ENCODE measurements around the gene FTSJ3. TPM values are rescaled to one million over a fixed set of nuclear protein-coding genes. Genes with fewer than 3 reads are reported as not detected.

FTSJ3 gene
- total and polyA plus RNA-seq, 2 of the 13 experiments (the other 11 are each of a cell fraction or from before 2014, with no cell fraction given): 26.0 to 64.2 TPM

DNA sequence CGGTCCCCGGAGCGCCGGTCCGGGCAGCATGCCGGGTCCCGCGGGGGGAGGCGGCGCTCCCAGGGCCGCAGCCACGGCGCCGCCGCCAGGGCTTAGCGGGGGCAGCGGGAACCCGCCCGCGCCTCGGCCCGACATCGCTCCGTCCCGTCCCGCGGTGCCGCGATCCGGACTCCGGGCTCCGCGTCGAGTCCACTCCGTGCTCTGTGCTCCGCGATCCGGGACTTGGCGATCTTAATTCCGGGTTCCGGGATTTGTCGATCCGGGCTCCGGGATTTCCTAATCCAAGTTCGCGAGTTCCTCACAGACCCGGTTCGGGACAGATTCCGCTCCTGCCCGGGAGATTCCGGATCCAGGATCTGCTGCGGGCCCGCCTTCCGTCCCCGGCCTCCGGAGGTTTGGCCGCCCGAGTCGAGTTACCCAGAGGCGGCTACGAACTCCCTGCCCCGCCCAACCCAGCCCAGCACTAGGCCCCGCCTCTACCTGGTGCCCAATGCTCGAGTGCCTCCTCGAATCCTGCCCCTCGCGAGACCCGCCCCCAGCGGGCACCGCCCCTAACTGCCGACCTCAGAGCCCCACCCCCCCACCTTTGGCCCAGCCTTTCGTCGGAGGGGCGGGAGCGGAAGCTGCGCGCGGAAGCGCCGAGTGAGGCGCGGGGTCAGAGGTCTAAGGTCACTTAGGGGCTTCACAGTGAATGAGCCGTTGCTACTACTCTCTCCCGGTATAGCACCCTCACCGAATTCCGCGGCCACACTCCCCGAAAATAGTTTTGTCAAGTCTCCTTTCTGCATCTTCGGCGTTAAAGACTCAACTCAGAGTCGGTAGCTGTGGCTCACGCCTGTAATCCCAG, 15.3 kb upstream of the FTSJ3 start, which contains the start of gene SMARCD2 (continued):
- TF ChIP-seq SKIL (CRISPR knock-in tag; IDR thresholded peaks at IDR 0.05; ENCODE audit: borderline replicate concordance) (0 out of 2 replicates have a peak, but pooled peaks have one; percentile 38), ZSCAN30 (CRISPR knock-in tag; IDR thresholded peaks at IDR 0.05) (no peak; the same call in 1 of the 2 replicates), JUN (CRISPR knock-in tag; IDR thresholded peaks at IDR 0.05) (peak; percentile 73), JDP2 (CRISPR knock-in tag; IDR thresholded peaks at IDR 0.05; ENCODE audit: borderline replicate concordance) (peak; percentile 91; the same call in 1 of the 2 replicates), ZNF800 (CRISPR knock-in tag; IDR thresholded peaks at IDR 0.05) (peak; percentile 86), ZBTB7B (CRISPR knock-in tag; IDR thresholded peaks at IDR 0.05) (peak; percentile 88), ZNF777 (CRISPR knock-in tag; IDR thresholded peaks at IDR 0.05) (peak; percentile 77), RCOR2 (CRISPR knock-in tag; IDR thresholded peaks at IDR 0.05) (peak; percentile 10; the same call in 1 of the 2 replicates), HOXA3 (CRISPR knock-in tag; IDR thresholded peaks at IDR 0.05) (peak; percentile 96), ZNF503 (CRISPR knock-in tag; IDR thresholded peaks at IDR 0.05) (peak; percentile 91; the same call in 1 of the 2 replicates), MYC (CRISPR knock-in tag; IDR thresholded peaks at IDR 0.05; ENCODE audit: borderline replicate concordance) (peak; percentile 90), RXRB (CRISPR knock-in tag; IDR thresholded peaks at IDR 0.05; ENCODE audit: borderline replicate concordance) (peak; percentile 88), MED8 (CRISPR knock-in tag; IDR thresholded peaks at IDR 0.05; ENCODE audit: insufficient replicate concordance) (peak; percentile 64), ZNF354B (CRISPR knock-in tag; IDR thresholded peaks at IDR 0.05) (peak; percentile 93; the same call in 1 of the 2 replicates), ZNF20 (CRISPR knock-in tag; IDR thresholded peaks at IDR 0.05) (0 out of 2 replicates have a peak, but pooled peaks have one; percentile 84), ZNF225 (CRISPR knock-in tag; IDR thresholded peaks at IDR 0.05) (peak; percentile 96; the same call in 1 of the 2 replicates), ZFP1 (CRISPR knock-in tag; IDR thresholded peaks at IDR 0.05) (peak; percentile 89)
- TF ChIP-seq, protein P1, sequence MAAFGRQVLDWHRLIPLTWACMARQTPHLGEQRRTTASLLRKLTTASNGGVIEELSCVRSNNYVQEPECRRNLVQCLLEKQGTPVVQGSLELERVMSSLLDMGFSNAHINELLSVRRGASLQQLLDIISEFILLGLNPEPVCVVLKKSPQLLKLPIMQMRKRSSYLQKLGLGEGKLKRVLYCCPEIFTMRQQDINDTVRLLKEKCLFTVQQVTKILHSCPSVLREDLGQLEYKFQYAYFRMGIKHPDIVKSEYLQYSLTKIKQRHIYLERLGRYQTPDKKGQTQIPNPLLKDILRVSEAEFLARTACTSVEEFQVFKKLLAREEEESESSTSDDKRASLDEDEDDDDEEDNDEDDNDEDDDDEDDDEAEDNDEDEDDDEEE (CRISPR knock-in tag; IDR thresholded peaks at IDR 0.05): peak; percentile 69; the same call in 1 of the 2 replicates
- TF ChIP-seq, protein P2, sequence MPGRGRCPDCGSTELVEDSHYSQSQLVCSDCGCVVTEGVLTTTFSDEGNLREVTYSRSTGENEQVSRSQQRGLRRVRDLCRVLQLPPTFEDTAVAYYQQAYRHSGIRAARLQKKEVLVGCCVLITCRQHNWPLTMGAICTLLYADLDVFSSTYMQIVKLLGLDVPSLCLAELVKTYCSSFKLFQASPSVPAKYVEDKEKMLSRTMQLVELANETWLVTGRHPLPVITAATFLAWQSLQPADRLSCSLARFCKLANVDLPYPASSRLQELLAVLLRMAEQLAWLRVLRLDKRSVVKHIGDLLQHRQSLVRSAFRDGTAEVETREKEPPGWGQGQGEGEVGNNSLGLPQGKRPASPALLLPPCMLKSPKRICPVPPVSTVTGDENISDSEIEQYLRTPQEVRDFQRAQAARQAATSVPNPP (CRISPR knock-in tag; IDR thresholded peaks at IDR 0.05): peak; percentile 99
- TF ChIP-seq, protein P3, sequence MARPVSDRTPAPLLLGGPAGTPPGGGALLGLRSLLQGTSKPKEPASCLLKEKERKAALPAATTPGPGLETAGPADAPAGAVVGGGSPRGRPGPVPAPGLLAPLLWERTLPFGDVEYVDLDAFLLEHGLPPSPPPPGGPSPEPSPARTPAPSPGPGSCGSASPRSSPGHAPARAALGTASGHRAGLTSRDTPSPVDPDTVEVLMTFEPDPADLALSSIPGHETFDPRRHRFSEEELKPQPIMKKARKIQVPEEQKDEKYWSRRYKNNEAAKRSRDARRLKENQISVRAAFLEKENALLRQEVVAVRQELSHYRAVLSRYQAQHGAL (CRISPR knock-in tag; IDR thresholded peaks at IDR 0.05; ENCODE audit: not compliant biosample characterization): peak; percentile 93

All from HepG2 (cell line).